Stimulated activated naive B cell treated with anti-CD40 and anti-IgM and Interleukin-4, amounts not matched to agents 10 μg/mL and 1 μg/mL and 100 μg/mL, for 72 hours (primary cell): ENCODE results near the gene TMEM175.

Experiments
- ATAC-seq, 2 donors: fragments of 150-1000 bp; cut with Tn5 transposase; replicated peaks; 2 replicates each; pipeline ENCODE4 v1.10.0; 2021; ENCODE audit warnings: moderate library complexity in 1 of 2
- DNase-seq: peaks from one replicate; pipeline ENCODE4 v3.0.0; 2021
- H3K27ac Mint-ChIP-seq: one replicate; pipeline ENCODE4 v1.8.0; 2022; ENCODE audit warnings: mild to moderate bottlenecking, mixed read lengths
- H3K27me3 Mint-ChIP-seq, 2 donors: one replicate each; pipeline ENCODE4 v1.8.0; 2022; ENCODE audit warnings: mixed read lengths in 2 of 2
- H3K36me3 Mint-ChIP-seq, 2 donors: one replicate each; pipeline ENCODE4 v1.8.0; 2022; ENCODE audit warnings: mixed read lengths in 2 of 2, mild to moderate bottlenecking in 1 of 2
- H3K4me1 Mint-ChIP-seq, 2 donors: one replicate each; pipeline ENCODE4 v1.8.0; 2022; ENCODE audit warnings: mixed read lengths in 2 of 2, mild to moderate bottlenecking in 1 of 2
- H3K4me3 Mint-ChIP-seq, 2 donors: one replicate each; pipeline ENCODE4 v1.8.0; 2022; ENCODE audit warnings: mild to moderate bottlenecking in 2 of 2, mixed read lengths in 2 of 2, moderate library complexity in 1 of 2
- H3K9me3 Mint-ChIP-seq, 2 donors: one replicate each; pipeline ENCODE4 v1.8.0; 2022; ENCODE audit warnings: mixed read lengths in 2 of 2, mild to moderate bottlenecking in 1 of 2

Gene TMEM175

DNA sequence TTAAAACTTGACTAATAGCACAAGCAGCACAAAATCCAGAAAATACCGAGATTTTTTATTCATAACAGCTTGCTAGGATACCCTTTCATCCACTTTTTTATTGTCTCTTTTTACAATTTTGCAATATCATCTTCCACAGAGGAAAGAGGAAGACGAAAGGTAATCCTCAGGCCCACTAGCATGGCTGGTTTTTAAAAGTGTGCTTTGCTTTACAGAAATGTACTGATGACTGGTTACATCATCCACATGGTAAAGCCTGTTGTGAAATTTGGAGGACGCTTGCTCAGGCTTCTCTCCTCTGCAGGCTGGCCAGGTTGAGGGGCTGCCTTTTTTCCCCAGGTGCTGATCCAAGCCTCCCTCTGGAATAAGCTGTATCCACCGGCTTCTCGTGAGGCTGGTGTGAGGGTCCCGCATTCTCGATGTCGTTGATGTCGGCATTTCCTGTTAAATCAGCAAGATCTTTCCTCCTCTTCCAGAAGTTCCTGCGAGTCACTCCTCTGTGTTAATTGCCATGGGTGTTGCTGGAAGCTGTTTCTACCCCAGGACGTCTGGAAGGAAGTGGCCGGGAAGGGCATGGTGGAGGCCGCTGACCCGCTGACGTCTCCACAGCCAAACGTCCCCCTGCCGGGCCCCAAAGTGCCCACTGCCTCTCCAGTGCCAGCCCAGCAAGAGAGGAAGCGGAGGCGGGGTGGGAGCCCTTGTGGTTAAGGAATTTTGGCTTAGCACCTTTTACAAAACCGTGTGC lies 46.9 kb downstream of the TMEM175 start:
- H3K27me3 Mint-ChIP-seq, result no peaks in the 10 kb centered on the region
- no peaks in the 10 kb centered on the region for H3K4me1 Mint-ChIP-seq
- no peak overlapping the region for H3K27ac Mint-ChIP-seq
- H3K36me3 Mint-ChIP-seq, result no peaks in the 10 kb centered on the region
- DNase-seq, result no peak
- H3K4me3 Mint-ChIP-seq, result no peak overlapping the region
- no peaks in the 10 kb centered on the region for H3K9me3 Mint-ChIP-seq
- ATAC-seq, result no peak

DNA sequence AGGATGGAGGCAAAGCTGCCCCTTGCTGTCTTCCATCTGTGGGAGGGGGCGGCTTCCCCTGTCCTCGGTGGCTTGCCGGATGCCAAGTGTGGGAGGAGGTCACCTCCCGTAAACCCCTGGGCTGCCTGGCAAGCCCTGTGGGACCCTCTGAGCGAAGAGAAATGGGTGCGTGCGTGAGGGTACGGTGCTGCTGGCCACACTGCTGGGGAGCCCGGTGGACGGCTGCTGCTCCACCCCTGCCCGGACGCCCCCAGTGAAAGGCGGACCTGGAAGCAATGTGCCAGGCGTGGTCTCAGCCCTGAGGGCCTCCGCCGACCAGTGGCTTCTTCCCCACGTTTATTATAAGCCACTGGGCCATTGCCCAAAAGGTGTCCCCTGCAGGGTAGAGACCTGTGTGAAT lies 50.0 kb downstream of the TMEM175 start:
- H3K4me1 Mint-ChIP-seq, result peaks cover 0 to 12% of the 10 kb centered on the region in 2 donors
- no peaks in the 10 kb centered on the region for H3K9me3 Mint-ChIP-seq
- H3K27ac Mint-ChIP-seq, result no peak overlapping the region
- no peaks in the 10 kb centered on the region for H3K36me3 Mint-ChIP-seq
- DNase-seq, result no peak
- no peaks in the 10 kb centered on the region for H3K27me3 Mint-ChIP-seq
- ATAC-seq, result no peak
- no peak overlapping the region for H3K4me3 Mint-ChIP-seq

DNA sequence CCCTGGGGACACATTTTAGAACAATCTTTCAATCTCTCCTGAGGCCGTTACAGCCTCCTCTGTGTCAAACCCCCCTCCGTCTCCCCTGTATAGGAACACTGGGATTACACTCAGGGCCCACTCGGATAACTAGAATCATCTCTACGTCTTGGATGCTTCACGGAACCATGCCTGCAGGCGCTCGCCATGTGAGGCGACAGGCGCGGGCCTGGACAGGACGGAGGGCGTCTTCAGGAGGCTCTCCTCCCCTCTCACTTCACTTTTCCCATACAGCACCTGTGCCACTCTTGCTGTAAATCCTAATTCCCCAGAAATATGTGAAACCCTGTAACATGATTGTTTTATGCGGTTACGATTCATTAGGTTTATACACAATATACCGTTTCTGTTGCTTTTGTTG lies 50.6 kb downstream of the TMEM175 start:
- peaks cover 4 to 17% of the 10 kb centered on the region in 2 donors for H3K4me1 Mint-ChIP-seq
- no peaks in the 10 kb centered on the region for H3K27me3 Mint-ChIP-seq
- no peaks in the 10 kb centered on the region for H3K9me3 Mint-ChIP-seq
- DNase-seq (no peak), ATAC-seq (no peak)
- H3K4me3 Mint-ChIP-seq, result no peak overlapping the region
- H3K36me3 Mint-ChIP-seq, result no peaks in the 10 kb centered on the region
- no peak overlapping the region for H3K27ac Mint-ChIP-seq

DNA sequence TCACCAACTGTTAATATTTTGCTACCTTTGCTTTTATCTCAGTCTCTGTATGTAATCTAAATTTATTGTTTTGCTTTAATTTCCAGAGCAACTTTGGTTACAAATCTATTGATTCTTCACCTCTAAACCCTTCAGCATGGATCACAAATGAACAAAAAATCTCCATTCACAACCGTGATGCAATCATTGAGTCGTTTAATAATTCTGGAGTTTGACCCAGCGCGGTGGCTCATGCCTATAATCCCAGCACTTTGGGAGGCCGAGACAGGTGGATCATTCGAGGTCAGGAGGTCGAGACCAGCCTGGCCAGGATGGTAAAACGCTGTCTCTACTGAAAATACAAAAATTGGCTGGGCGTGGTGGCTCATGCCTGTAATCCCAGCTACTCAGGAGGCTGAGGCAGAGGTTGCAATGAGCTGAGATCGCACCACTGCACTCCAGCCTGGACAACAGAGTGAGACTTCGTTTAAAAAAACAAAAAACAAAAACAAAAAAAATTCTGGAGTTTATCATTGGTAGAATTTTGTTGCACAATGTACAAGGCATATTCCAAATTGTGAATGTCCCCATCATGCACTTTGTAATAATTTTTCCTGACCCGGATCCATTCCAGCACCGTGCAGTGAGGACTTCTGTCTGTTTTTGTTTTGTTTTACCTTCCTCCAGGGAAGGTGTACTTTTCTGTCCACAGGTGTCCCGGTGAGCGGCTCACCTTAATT lies 52.2 kb downstream of the TMEM175 start:
- ATAC-seq (no peak), DNase-seq (no peak)
- peaks cover 4 to 25% of the 10 kb centered on the region in 2 donors for H3K4me1 Mint-ChIP-seq
- no peaks in the 10 kb centered on the region for H3K27me3 Mint-ChIP-seq
- no peaks in the 10 kb centered on the region for H3K9me3 Mint-ChIP-seq
- H3K36me3 Mint-ChIP-seq, result peaks cover 0 to 2% of the 10 kb centered on the region in 2 donors
- no peak overlapping the region for H3K27ac Mint-ChIP-seq
- peak overlapping the region; percentile 57 to 77 for H3K4me3 Mint-ChIP-seq

DNA sequence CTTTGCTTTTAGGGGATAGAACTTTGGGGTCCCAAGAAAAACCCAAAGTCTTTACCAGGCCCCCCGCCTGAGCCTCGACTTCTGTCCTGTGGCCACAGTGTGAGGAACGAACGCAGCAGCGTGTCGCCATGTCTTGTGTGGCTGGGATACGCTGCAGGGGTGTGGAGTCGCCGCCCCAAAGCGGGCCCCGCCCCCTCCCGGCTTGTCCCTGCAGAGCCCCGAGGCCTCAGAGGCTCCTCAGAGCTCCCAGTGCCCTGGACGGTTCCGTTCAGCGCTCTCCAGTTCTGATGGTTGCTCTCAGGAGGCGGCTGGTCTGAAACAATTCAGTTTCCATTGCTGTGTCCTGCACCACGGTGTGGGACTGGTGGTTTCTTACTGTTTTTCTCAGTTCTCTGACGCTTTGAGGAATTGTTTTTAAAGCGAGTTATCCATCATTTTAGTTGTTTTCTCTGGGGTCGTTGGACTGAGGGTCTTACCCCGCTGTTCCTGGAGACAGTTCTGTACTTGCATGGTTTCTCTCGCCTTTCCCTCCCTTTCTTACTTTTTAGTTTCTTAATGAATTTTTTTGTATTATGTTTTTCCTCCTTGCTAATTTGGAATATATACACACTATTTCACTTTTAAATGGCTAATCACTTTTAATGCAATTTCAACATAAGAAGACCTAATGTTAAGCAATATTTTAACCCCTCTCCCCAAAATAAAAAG lies 53.0 kb downstream of the TMEM175 start:
- Mint-ChIP-seq H3K4me3 (peak overlapping the region; percentile 57 to 77), H3K36me3 (peaks cover 0 to 4% of the 10 kb centered on the region in 2 donors), H3K4me1 (peaks cover 4 to 25% of the 10 kb centered on the region in 2 donors), H3K9me3 (no peaks in the 10 kb centered on the region), H3K27ac (no peak overlapping the region), H3K27me3 (no peaks in the 10 kb centered on the region)
- DNase-seq, result peak; percentile 55
- peak; percentile 62 to 66 for ATAC-seq

DNA sequence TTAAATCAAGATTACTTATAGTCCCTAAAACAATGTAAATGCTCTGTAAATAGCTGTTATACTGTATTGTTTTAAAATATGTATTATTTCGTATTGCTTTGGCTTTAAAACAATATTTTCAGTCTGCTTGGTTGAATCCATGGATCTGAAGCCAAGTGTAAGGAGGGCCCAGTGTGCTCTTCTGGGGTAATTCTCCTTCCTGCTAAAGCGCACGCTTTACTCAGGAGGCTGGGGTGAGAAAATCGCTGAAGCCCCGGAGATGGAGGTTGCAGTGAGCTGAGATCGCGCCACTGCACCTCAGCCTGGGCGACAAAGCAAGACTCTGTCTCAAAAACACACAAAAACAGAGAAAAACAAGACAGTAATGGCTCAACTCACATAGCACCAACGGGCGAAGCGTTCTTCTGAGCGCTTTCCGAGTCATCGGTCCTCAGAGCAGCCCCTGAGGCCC lies 54.2 kb downstream of the TMEM175 start:
- DNase-seq (no peak), ATAC-seq (peak; percentile 24 to 30)
- H3K4me3 Mint-ChIP-seq, result peak overlapping the region; percentile 89 to 91
- peaks cover 4 to 25% of the 10 kb centered on the region in 2 donors for H3K4me1 Mint-ChIP-seq
- H3K27ac Mint-ChIP-seq, result peak overlapping the region; percentile 81
- peaks cover 4 to 11% of the 10 kb centered on the region in 2 donors for H3K36me3 Mint-ChIP-seq
- H3K9me3 Mint-ChIP-seq, result no peaks in the 10 kb centered on the region
- H3K27me3 Mint-ChIP-seq, result no peaks in the 10 kb centered on the region

DNA sequence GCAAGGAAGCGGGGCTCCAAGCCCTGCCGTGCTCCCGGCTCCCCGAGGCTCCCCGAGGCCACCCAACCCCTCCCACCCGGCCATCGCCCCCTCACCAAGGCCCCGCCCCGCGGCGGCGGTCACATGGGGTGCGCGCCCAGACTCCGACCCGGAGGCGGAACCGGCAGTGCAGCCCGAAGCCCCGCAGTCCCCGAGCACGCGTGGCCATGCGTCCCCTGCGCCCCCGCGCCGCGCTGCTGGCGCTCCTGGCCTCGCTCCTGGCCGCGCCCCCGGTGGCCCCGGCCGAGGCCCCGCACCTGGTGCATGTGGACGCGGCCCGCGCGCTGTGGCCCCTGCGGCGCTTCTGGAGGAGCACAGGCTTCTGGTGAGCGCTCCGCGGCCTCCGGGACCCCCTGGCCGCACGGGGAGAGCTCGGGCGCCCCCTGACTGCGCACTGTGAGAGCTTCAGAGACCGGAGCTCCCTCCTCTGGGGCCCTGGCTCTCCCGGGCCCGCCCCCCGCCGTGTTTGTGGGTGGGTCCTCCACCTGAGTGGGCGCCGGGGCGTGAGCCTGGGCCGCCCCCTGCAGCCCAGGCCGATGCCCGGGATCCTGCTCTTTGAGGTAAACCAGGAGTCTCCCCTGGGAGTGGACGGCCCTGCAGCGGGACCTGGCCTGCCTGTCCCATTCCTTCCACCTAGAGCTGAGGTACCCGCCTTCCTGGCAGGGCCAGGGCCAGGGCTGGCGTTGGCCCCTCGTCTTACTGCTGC lies 54.8 kb downstream of the TMEM175 start, which contains the start of gene IDUA:
IDUA (plus strand) TSS at position 166 of the 745 bp plus-strand sequence; CDS start at position 207, 41 bp downstream.
- peaks cover 4 to 25% of the 10 kb centered on the region in 2 donors for H3K4me1 Mint-ChIP-seq
- no peaks in the 10 kb centered on the region for H3K27me3 Mint-ChIP-seq
- peak within 1 kb of the TSS; percentile 89 to 91 for H3K4me3 Mint-ChIP-seq
- H3K9me3 Mint-ChIP-seq, result no peaks in the 10 kb centered on the region
- H3K27ac Mint-ChIP-seq, result peak within 1 kb of the TSS; percentile 81
- ATAC-seq (peak; percentile 88 to 90), DNase-seq (peak; percentile 79)
- H3K36me3 Mint-ChIP-seq, result peaks cover 4 to 11% of the 10 kb centered on the region in 2 donors

DNA sequence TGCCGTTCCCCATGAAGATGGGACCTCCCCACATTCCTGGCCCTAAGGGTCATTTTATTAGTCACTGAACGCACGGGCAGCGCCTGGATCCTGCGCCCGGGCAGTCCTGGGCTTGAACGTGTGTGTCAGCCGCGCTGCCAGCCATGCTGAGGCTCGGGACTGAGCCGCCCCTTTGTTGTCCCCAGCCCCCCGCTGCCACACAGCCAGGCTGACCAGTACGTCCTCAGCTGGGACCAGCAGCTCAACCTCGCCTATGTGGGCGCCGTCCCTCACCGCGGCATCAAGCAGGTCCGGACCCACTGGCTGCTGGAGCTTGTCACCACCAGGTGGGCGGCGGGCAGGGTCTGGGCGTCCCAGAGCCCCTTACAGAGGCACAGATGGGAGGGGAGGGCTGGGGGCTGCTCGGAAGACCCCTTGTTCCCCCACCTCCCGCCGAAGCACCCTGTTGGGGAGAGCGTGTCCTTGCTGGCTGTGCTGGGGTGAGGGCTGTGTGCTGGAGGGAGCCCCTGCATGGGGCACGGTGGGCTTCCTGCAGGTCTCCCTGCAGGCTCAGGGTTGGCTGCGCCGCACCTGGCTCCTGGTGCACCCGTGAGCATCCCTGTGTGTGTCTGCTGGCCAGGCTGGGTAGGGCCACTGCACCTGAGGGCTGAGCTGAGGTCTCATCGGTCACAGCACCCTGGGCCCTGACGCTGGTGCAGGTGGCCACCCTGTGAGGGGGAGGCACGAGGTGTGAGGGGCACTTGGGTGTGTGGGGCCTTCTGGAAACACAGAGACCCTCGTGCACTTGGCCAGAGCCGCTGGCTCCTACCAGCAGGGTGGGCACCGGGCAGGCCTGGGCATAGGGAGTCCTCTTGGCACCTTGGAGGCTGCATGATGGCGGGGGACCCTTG lies 55.6 kb downstream of the TMEM175 start:
- peak overlapping the region; percentile 81 for H3K27ac Mint-ChIP-seq

DNA sequence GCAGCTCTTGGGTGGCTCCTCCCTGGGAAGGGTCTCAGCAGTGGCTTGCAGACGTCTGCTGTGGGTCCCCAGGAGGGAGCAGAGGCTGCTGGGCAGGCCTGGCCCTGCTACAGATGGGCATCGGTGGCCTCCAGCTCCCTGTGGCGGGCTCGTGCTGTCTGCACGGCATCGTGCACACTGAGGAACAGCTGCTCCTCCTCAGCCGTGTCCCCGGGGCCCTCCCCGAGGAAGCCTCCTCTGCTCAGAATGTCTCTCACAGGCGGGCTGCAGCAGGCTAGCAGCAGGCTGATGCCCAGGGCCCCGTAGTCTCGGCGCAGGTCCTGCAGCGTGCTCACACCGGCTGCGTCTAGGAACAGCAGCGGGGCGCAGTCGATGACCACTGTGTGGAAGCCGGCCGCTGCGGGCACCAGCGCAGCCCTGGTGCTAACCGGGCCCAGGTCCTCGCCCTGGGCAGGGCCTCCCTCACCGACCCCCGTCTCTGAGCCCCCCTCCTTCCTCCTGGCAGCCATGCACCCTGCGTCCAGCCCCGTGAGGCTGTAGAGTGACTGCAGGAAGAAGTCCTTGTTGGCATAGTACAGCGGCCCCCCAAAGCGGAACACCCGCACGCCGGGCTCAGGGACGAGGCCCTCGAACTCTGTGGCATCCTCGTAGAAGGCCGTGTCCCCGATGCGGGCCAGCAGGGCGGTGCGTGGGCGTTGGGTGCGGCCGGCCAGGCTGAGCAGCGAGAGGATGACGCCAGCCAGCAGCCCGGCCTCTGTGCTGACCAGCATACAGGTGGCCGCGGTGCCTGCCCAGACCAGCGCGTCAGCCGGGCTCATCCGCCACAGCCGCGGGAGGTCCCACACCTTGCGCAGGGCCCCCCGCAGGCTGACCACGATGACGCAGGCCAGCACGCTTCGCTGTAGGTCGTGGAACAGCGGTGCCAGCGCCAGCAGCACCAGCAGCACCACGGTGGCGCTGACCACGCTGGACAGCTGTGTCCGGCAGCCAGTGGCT lies 56.8 kb downstream of the TMEM175 start:
- ATAC-seq (no peak), DNase-seq (no peak)
- Mint-ChIP-seq H3K36me3 (peaks cover 8 to 13% of the 10 kb centered on the region in 2 donors), H3K4me3 (no peak overlapping the region), H3K9me3 (no peaks in the 10 kb centered on the region), H3K27me3 (no peaks in the 10 kb centered on the region), H3K27ac (no peak overlapping the region), H3K4me1 (peaks cover 4 to 33% of the 10 kb centered on the region in 2 donors)

More for the DNA sequence above, 55.6 kb downstream of the TMEM175 start:
- DNase-seq (no peak), ATAC-seq (no peak)
- H3K27me3 Mint-ChIP-seq, result no peaks in the 10 kb centered on the region
- H3K4me3 Mint-ChIP-seq, result peak overlapping the region; percentile 89 to 91
- peaks cover 8 to 13% of the 10 kb centered on the region in 2 donors for H3K36me3 Mint-ChIP-seq
- peaks cover 4 to 32% of the 10 kb centered on the region in 2 donors for H3K4me1 Mint-ChIP-seq
- no peaks in the 10 kb centered on the region for H3K9me3 Mint-ChIP-seq

DNA sequence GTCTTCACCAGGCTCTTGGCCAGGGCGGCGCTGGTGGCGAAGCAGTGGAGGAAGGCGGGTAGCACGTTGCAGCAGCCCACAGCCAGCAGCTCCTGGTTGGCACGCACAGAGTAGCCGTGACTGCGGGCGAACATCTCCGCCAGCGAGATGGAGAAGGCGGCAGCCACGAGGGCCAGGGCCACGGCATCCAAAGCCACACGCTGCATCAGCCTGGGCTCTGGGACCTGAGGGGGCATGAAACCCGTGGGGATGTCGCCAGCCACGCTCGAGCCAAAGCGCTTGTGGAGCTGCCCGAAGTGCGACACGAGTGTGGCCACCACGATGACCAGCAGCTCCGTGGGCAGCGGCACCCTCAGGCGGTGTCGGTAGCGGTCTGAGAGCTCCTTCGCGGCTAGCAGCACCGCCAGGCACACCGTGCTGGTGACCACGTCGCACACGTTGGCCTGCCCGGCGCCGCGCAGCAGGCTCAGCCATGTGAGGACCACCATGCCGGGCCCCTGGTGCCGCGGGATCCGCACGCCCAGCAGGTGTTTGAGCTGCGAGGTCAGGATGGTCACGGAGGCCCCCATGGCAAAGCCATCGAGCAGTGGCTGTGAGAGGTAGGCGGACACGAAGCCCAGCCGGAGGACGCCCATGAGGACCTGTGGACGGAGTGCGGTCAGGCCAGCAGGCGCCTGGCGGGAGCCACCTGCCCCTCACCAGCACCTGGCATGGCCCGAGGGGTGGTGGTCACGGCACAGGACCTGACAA lies 57.6 kb downstream of the TMEM175 start:
- H3K9me3 Mint-ChIP-seq, result no peaks in the 10 kb centered on the region
- peaks cover 4 to 32% of the 10 kb centered on the region in 2 donors for H3K4me1 Mint-ChIP-seq
- H3K27me3 Mint-ChIP-seq, result no peaks in the 10 kb centered on the region
- H3K36me3 Mint-ChIP-seq, result peaks cover 8 to 13% of the 10 kb centered on the region in 2 donors
- ATAC-seq, result no peak
- no peak overlapping the region for H3K4me3 Mint-ChIP-seq
- DNase-seq, result no peak
- H3K27ac Mint-ChIP-seq, result no peak overlapping the region

DNA sequence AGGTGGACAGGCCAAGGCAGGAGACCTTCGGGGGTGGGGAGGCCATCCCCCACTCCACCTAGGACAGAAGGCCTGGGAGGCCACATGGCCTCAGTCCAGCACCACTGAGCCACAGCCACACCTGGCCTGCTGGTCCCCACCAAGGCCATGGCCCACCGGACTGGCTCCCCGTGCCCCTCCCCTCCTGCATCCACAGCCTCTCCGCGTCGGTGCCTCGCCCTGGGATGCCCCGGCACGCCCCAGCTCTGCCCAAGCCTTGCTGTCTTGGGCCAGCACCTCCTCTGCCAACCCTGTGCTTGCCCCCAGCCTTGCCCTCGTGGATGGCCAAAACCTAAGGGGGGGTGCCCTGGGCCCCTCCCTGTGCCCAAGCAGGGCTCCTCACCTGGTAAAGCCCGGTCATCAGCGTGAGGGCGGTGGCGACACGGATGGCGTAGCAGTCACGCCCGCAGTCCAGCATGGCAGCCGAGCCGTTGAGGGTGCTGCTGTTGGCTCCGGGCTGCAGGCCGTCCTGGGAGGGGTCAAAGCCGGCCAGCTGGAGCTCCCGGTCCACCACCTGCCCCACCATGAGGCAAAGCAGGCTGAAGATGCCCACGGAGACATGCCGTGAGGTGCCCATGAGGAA lies 58.6 kb downstream of the TMEM175 start:
- Mint-ChIP-seq H3K4me1 (peaks cover 4 to 22% of the 10 kb centered on the region in 2 donors), H3K4me3 (peak overlapping the region in 1 of 2 donors; percentile 19), H3K27ac (no peak overlapping the region), H3K36me3 (peaks cover 8 to 13% of the 10 kb centered on the region in 2 donors), H3K9me3 (no peaks in the 10 kb centered on the region), H3K27me3 (peaks cover 4 to 7% of the 10 kb centered on the region in 2 donors)
- DNase-seq, result no peak
- no peak for ATAC-seq
